Body of pancreas (tissue), 4 donors: ENCODE data around the gene STXBP3.

Source experiments
- CTCF ChIP-seq, 7 experiments: fragments of 450-650 bp in 4 of 7; fragments of 200-600 bp in 3 of 7; sonication (generic) in 3 of 7; IDR thresholded peaks; one replicate each; pipeline ENCODE4 v1.5.1; 2016 to 2019; ENCODE audit warnings: antibody characterized with exemption in 7 of 7
- POLR2A ChIP-seq, 3 donors: fragments of 450-650 bp; IDR thresholded peaks; one replicate each; pipeline ENCODE4 v1.6.1; 2016; ENCODE audit warnings: antibody characterized with exemption in 3 of 3, mild to moderate bottlenecking in 2 of 3

GRCh38 chr1:108803548-108803947, 57.1 kb downstream of the STXBP3 start:
- no peak for TF ChIP-seq POLR2A (IDR thresholded peaks at IDR 0.05)
- no peak for TF ChIP-seq CTCF (IDR thresholded peaks at IDR 0.05)
